ENCODE data around the gene PIK3R5. TPM values are rescaled to one million over a fixed set of nuclear protein-coding genes. Genes with fewer than 3 reads are reported as not detected.

PIK3R5 gene
- total and polyA plus RNA-seq, 7 donors = 0.20 to 2.9 (median 1.1) TPM

- no peaks in the 10 kb centered on the region for H3K4me1 ChIP-seq
- ATAC-seq (no peak), DNase-seq (no peak)
- TF ChIP-seq CTCF (IDR thresholded peaks at IDR 0.05) = no peak
- H3K9me3 ChIP-seq = no peaks in the 10 kb centered on the region
- H3K27ac ChIP-seq = no peak overlapping the region
- H3K4me3 ChIP-seq = no peak overlapping the region
- H3K27me3 ChIP-seq (ENCODE audit: insufficient read depth in 3 of 3, low read length in 2 of 3) = no peaks in the 10 kb centered on the region
- no peaks in the 10 kb centered on the region for H3K36me3 ChIP-seq (ENCODE audit: insufficient read depth in 1 of 2, low read depth in 1 of 2)
- 91 to 98% (median 93%) methylated on average over 7 of the region's 7 CpGs for WGBS, 3 donors
- intact Hi-C loops (cut with DNase I) = no loop called here
Observed at GRCh38 chr17:8881606-8882005, 83.9 kb downstream of the PIK3R5 start.

- Histone ChIP-seq H3K36me3 (ENCODE audit: insufficient read depth in 1 of 2, low read depth in 1 of 2) (no peaks in the 10 kb centered on the region), H3K4me1 (no peaks in the 10 kb centered on the region), H3K9me3 (no peaks in the 10 kb centered on the region), H3K27ac (no peak overlapping the region), H3K4me3 (no peak overlapping the region), H3K27me3 (ENCODE audit: insufficient read depth in 3 of 3, low read length in 2 of 3) (no peaks in the 10 kb centered on the region)
- DNase-seq = no peak
- no peak for TF ChIP-seq CTCF (IDR thresholded peaks at IDR 0.05)
- WGBS, 3 donors = 78 to 83% (median 81%) methylated on average over 7 of the region's 7 CpGs
- ATAC-seq = no peak
- intact Hi-C loops (cut with DNase I) = no loop called here
Observed at GRCh38 chr17:8880466-8880865, 85.0 kb downstream of the PIK3R5 start.

- DNase-seq (no peak), ATAC-seq (no peak)
- Histone ChIP-seq H3K9me3 (no peaks in the 10 kb centered on the region), H3K27me3 (ENCODE audit: insufficient read depth in 3 of 3, low read length in 2 of 3) (peaks cover 0 to 2% (median 0%) of the 10 kb centered on the region in 3 donors), H3K27ac (no peak overlapping the region), H3K4me3 (no peak overlapping the region), H3K4me1 (no peaks in the 10 kb centered on the region), H3K36me3 (ENCODE audit: insufficient read depth in 1 of 2, low read depth in 1 of 2) (no peaks in the 10 kb centered on the region)
- WGBS, 3 donors = 40 to 55% (median 49%) methylated on average over 7 of the region's 7 CpGs
- TF ChIP-seq CTCF (IDR thresholded peaks at IDR 0.05) = no peak
- intact Hi-C loops (cut with DNase I) = no loop called here
Observed at GRCh38 chr17:8879410-8879809, 86.1 kb downstream of the PIK3R5 start.

- TF ChIP-seq CTCF (IDR thresholded peaks at IDR 0.05) = no peak
- no peak for DNase-seq
- peaks cover 0 to 4% (median 0%) of the 10 kb centered on the region in 3 donors for H3K27me3 ChIP-seq (ENCODE audit: insufficient read depth in 3 of 3, low read length in 2 of 3)
- no peak for ATAC-seq
- H3K36me3 ChIP-seq (ENCODE audit: insufficient read depth in 1 of 2, low read depth in 1 of 2) = no peaks in the 10 kb centered on the region
- H3K27ac ChIP-seq = no peak overlapping the region
- intact Hi-C loops (cut with DNase I) = no loop called here
- 63 to 74% (median 72%) methylated on average over 4 of the region's 4 CpGs for WGBS, 3 donors
- H3K9me3 ChIP-seq = no peaks in the 10 kb centered on the region
- no peaks in the 10 kb centered on the region for H3K4me1 ChIP-seq
- H3K4me3 ChIP-seq = no peak overlapping the region
Observed at GRCh38 chr17:8877984-8878383, 87.5 kb downstream of the PIK3R5 start.

GRCh38 chr17:8875957-8876356, 89.5 kb downstream of the PIK3R5 start:
- H3K27ac ChIP-seq = no peak overlapping the region
- WGBS, 3 donors = 47 to 65% (median 62%) methylated on average over 5 of the region's 5 CpGs
- H3K27me3 ChIP-seq (ENCODE audit: insufficient read depth in 3 of 3, low read length in 2 of 3) = peaks cover 0 to 4% (median 0%) of the 10 kb centered on the region in 3 donors
- H3K4me1 ChIP-seq = no peaks in the 10 kb centered on the region
- no peaks in the 10 kb centered on the region for H3K9me3 ChIP-seq
- ATAC-seq (no peak), DNase-seq (no peak)
- no peak overlapping the region for H3K4me3 ChIP-seq
- intact Hi-C loops (cut with DNase I) = no loop called here
- H3K36me3 ChIP-seq (ENCODE audit: insufficient read depth in 1 of 2, low read depth in 1 of 2) = no peaks in the 10 kb centered on the region
- TF ChIP-seq CTCF (IDR thresholded peaks at IDR 0.05) = no peak

Measured in psoas muscle (tissue), 8 donors.